Lower leg skin (tissue), 3 donors: ENCODE results near the gene MDK.

Source experiments
- CTCF ChIP-seq, 3 donors: fragments of 450-650 bp; IDR thresholded peaks; one replicate each; pipeline ENCODE4 v1.5.1; 2016; ENCODE audit warnings: antibody characterized with exemption in 3 of 3, mild to moderate bottlenecking in 3 of 3, moderate library complexity in 2 of 3
- POLR2A ChIP-seq, 2 donors: fragments of 450-650 bp; IDR thresholded peaks; one replicate each; pipeline ENCODE4 v1.6.1; 2016 to 2017; ENCODE audit warnings: antibody characterized with exemption in 2 of 2, mild to moderate bottlenecking in 1 of 2, moderate library complexity in 1 of 2

GRCh38 chr11:46335271-46335670 lies 46.2 kb upstream of the MDK start:
- TF ChIP-seq CTCF (IDR thresholded peaks at IDR 0.05) (no peak), POLR2A (IDR thresholded peaks at IDR 0.05) (no peak)
